LNCaP clone FGC (cell line): ENCODE data around the gene VTCN1.

Experiments
- DNase-seq: peaks from one replicate; pipeline ENCODE4 v3.0.0-alpha.2; 2011; ENCODE audit warnings: low read depth
- H3K4me3 ChIP-seq: 2 replicates; pipeline ENCODE4 v1.5.1; 2011; ENCODE audit warnings: mild to moderate bottlenecking, low read depth, low read length, control low read depth
- CTCF ChIP-seq: IDR thresholded peaks from 2 replicates; pipeline ENCODE4 v1.5.1; 2012; ENCODE audit warnings: mild to moderate bottlenecking; ENCODE audit not compliant: control insufficient read depth, insufficient read depth; ENCODE audit errors: extremely low read depth

VTCN1 gene

DNA sequence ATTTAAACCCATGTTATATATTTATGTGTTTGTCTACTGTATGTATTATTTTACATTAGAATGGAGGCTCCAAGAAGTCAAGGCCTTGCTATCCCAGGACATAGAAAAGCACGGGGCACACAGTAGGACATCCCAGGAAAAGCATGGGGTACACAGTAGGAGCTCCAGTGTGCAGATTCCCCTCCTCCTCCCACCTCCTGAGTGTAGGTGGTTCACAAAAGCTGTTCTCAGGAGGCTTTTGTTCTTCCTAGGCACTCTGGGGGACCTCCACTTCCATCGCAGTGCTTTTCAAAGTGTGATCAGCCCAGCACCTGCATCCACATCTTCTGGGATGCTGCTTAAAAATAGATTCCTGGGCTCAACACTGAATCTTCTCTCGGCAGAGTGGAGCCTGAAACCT, 30.8 kb upstream of the VTCN1 start:
- H3K4me3 ChIP-seq: no peak overlapping the region
- TF ChIP-seq CTCF: no peak
- DNase-seq: no peak

DNA sequence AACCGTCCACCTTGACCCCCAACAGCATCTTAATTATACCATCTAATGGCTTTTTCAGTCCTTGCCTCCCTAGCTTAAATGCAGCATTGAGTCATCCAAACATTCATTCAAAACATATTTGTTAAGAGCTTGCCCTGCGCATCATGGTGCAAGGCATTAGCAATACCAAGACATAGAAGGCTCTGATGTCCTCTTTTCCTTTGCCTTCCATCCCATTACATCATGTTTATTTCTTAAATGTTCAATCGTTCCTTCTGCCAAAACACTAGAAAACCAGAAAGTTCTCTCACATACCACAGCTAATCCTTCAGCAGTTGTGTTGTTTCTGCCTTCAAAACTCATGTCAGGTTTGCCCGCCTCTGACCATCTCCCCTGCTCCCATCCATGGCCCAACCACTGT, 29.8 kb upstream of the VTCN1 start:
- TF ChIP-seq CTCF: no peak
- DNase-seq: no peak

GRCh38 chr1:117239467-117239866, 28.7 kb upstream of the VTCN1 start:
- TF ChIP-seq CTCF: no peak
- no peak overlapping the region for H3K4me3 ChIP-seq
- no peak for DNase-seq

More for the DNA sequence above, 29.8 kb upstream of the VTCN1 start:
- no peak overlapping the region for H3K4me3 ChIP-seq

GRCh38 chr1:117237726-117238381, 27.1 kb upstream of the VTCN1 start:
- no peak for TF ChIP-seq CTCF
- no peak overlapping the region for H3K4me3 ChIP-seq
- DNase-seq: no peak

- DNase-seq: no peak
- no peak overlapping the region for H3K4me3 ChIP-seq
- no peak for TF ChIP-seq CTCF
Measured at GRCh38 chr1:117235863-117236465, 25.2 kb upstream of the VTCN1 start.

DNA sequence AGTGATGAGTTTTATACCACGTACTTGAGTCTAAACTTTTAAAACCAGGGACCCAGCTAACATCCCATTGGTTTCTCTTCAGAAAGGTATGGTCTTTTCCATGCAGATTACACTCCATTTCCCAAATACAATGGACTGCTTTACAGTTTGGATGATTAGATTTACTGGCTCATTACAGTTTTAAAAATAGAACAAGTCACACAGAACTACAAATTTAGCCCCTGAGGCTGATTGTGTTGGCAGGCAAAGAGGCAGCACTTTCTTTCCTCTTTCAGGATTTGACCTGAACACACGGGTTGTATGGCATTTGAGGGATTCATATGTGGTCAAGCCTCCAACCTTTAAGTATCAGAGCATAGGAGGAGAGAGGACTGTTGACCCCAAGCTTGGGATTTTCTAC, 21.8 kb upstream of the VTCN1 start:
- no peak overlapping the region for H3K4me3 ChIP-seq
- no peak for DNase-seq
- TF ChIP-seq CTCF: no peak

DNA sequence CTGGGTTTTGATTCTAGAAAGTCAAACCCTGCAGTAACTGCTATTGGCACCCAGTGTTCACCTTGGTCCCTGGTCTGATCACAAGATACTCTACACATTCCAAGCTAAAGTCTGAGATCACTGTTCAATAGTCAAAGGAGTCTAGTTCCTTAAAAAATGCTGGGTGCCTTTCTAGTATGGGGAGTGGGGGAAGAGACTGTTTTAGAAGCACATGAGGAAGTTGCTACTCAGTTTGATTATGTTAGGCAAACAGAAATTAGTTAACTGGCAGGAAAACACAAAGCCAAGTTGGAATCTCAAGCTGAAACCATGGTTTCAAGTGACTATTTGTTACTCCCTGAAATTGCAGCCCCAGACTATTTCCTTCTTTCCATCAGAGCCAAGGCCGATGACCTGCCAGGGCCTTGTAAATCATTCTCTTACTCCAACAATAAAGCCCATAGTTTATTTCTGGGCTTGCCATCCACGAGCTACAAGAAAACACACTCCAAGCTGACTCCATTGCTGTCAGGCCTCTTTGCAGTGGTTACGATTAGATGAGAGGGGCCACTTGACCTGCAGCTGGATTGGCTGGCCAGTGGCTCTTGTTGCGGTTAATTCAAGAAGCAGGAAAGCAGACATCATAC, 21.1 kb upstream of the VTCN1 start:
- no peak for TF ChIP-seq CTCF
- no peak for DNase-seq
- H3K4me3 ChIP-seq: no peak overlapping the region
